GM19468 (cell line): ENCODE measurements around the gene USP54.

Experiments
- ATAC-seq: cut with Tn5 transposase; IDR thresholded peaks from one replicate; pipeline ENCODE4 v1.9.1; 2021; ENCODE audit warnings: mild to moderate bottlenecking, moderate library complexity, moderate number of reproducible peaks; ENCODE audit not compliant: unreplicated experiment; ENCODE audit errors: extremely low read depth

Gene USP54

DNA sequence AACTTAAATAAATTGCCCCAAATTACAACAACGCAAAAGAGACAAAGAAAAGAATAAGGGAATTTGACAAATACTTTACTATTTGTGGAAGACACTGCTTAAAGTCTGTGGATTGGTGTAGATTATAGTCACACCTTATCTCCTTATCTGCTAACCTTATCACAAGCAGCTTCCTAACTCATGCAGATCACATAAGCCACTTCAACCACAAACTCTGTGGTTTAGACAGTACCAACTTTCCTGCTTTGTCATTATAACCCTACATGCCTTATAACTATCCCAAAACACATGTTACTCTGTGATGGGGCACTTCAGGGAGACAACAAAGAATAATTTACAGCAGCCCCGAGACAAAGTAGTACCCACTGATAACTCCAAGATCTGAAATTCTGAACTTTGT is 53.9 kb downstream of the USP54 start:
- ATAC-seq = no peak

DNA sequence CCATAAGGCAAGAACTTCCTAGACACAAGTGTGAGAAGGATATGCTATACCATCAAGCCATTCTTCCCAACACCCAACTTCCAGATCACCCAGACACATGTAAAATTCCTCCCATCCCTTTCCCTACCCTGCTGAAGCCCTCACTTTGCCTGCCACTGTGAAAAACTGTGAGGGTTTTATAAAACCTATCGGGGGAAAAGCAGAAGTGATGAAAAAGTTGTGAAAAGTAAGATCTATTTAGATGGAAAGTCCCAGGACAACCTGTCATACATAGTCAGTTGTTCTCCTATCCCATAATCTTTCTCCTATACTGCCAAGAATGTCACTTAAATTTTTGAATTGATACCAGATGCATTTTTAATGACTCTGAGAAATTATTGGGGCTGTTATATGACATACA is 56.3 kb downstream of the USP54 start:
- ATAC-seq = no peak

DNA sequence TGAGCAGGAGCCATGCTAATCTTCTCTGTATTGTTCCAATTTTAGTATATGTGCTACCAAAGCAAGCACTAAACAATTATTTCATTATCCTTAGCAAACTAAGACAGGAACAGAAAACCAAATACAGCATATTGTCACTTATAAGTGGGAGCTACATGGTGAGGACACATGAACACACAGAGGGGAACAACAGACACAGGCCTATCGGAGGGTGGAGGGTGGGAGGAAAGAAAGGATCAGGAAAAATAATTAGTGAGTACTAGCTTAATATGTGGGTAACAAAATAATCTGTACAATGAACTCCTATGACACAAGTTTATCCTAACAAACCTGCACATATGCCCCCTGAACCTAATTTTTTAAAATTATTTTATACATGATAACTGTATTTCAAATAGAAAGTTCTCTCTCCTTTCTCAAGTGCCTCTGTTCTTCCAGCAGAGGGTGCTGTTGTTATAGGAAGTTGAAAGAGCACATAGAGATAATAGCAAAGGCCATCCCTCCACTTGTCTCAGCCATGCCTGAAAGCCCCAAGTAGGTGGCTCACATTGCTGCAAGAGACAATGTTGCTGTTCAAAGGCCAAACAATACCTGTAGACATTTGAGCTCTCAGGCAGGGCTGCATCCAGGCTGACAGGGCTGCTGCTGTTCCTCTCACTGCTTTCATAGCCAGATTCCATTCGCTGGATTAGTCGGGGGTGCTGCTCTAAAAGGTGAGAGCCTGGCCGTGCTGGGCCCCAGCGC is 61.9 kb downstream of the USP54 start:
- no peak for ATAC-seq

DNA sequence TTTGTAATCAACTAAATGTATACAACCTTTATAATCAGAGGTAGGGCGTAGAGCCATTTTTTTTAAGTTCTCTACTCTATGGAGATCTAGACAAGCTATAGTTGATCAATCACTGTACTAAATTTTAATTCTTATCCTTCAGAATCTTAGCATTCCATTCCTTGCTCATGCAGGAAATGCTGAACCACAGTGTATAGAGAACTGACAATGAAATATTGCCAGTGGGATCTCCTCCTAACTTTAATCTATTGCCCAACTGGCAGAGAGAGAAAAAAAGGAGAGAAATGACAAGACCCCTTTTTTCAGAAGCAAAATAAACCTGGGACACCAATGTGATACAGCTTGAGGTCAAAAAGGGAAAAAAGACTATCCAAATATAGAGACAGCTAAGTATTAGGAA is 68.9 kb downstream of the USP54 start:
- no peak for ATAC-seq

DNA sequence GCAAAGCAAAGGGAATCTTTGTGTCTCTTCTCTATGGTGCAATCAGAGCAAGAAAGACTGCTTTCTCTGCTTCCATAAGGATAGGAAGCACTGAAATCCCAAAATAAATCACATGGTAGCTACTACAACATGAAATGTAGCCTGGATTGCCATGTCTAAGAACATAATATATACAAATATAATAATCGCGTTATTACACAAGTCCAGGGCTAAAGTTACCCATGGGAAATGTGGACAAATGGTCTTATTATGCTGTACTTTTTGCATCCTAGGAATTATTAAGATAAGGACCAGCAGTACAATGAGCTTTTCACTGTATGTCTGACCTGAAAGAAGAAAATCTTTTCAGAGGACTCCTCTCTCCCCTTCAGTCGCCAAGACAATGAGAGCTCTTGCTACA is 71.8 kb downstream of the USP54 start:
- no peak for ATAC-seq

DNA sequence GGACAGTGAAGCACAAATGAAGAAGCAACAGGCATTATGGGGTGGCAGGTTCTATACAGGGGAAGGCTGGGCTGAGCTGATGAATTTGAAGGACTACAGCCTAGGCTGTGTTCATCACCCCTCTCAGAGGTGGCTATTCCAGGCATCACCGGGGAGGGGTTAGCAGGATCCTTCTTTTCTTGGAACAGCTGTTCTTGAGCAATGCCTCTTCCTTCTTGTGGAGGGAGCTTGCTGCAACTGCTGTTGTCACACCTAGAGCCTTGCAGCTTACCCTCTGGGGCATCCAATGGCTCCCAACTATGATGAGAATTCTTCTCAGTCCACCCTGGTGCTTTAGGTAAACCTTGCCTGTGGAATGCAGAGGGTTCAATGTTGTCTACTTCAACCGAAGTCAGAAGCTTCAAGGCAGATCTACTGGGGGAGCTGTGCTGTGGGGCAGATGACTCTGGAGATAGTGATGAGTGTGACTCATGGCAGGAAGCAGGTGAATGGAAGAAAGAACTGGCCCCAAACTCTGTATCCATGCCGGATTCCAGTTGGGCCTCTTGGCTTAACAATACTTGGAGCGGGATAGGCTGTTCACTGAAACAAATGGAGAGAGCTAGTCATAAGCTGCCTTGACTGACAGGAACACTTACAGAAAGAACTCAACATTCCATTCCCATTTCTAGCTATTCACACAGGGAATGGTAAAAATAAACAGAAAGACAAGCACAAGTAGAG is 73.8 kb downstream of the USP54 start:
- ATAC-seq = no peak

DNA sequence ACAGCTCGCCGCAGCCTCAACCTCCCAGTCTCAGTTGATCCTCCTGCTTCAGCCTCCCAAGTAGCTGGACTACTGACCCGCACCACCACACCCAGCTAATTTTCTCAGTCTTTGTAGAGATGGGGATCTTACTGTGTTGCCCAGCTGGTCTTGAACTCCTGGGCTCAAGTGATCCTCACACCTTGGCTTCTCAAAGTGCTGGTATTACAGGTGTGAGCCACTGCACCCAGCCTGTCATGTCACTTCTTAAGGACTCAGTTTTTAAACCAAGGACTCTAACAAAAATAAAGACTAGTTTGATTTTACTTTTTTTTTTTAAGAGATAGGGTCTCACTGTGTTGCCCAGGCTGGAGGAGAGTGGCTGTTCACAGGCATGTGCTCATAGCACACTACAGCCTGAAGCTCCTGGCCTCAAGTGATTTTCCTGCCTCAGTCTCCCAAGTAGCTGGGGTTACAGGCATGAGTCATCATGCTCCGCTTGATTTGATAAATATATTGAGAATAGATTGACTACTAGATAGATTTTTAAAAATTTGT is 78.9 kb downstream of the USP54 start:
- ATAC-seq = no peak

DNA sequence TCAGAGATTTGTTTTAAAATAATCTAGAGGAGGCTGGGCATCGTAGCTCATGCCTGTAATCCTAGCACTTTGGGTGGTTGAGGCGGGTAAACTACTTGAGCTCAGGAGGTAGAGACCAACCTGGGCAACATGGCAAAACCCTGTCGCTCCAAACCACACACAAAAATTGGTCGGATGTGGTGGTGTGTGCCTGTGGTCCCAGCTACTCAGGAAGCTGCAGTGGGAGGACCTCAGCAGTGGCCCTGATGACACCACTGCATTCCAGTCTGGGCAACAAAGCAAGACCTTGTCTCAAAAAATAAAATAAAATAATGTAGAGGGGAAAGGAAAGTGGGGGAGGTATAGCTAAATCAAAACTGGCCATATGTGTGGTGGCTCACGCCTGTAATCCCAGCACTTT is 81.4 kb downstream of the USP54 start:
- no peak for ATAC-seq

DNA sequence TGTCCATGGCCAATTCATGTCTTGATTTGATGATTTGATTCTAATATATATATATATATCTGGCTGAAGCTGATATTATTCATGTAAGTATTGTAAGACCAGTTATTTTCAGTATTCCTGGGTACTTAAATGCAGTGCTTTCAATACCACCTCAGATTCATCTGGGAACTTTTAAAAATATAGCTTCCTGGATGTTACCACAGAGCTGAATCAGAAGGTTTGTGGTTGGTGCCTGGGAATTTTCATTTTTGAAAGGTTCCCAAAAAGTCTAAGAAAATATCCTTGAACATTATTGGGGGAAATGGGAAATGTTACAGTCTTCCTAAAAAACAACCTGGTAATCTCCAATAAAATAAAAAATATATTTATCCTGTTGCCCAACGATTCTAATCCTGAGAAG is 84.7 kb downstream of the USP54 start:
- ATAC-seq = no peak

DNA sequence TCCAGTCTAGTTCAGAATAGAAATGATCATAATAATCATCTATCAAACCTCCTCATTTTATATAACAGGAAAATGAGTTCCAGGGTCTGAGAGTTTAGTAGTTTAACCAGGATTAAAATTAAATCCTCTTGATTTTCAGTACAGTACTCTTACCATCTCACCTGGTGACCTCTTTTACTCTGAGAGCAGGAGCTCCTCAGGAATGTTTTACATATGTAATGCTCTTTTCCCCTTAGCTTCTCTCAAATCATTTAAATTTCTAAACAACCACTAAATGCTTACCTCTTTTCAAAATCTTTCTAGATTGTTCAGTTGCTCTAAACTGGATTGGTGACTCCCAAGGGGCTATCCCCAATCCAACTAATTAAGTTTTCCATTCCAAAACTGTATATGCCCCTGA is 85.1 kb downstream of the USP54 start:
- no peak for ATAC-seq

DNA sequence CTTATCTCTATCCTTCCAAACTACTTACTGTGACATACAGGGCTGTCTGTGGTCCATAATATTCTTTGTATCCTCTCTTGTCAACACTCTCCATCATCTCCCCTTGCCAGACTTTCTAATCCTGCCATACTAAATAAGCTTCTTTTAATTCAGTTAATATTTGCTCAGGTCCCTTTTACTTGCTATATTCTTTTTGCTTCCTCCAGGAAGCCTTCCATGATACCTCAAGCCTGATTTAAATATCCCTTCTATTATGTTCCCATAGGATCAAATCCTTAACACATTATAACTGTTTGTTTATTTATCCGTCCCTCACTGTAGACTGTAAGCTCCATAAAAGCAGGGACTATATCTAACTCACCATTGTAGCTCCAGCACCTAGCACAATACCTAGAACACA is 88.1 kb downstream of the USP54 start:
- ATAC-seq = no peak

DNA sequence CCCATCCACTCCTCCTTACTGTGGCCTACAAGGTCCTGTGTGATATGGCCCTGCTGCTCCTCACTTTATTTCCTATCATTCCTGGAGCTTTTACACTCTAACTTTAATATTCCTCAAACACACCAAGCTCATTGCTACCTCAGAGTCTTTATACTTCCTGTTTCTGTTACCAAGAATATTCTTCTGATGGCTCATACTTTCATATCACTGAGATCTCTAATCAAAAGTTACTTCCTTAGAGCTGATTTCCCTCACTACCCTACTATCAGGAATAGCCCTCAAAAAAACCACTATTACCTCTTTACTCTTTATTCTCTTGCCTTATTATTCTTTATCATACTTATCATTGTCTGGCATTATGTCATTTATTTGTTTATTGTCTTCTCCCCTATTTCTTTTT is 89.5 kb downstream of the USP54 start:
- ATAC-seq = no peak

DNA sequence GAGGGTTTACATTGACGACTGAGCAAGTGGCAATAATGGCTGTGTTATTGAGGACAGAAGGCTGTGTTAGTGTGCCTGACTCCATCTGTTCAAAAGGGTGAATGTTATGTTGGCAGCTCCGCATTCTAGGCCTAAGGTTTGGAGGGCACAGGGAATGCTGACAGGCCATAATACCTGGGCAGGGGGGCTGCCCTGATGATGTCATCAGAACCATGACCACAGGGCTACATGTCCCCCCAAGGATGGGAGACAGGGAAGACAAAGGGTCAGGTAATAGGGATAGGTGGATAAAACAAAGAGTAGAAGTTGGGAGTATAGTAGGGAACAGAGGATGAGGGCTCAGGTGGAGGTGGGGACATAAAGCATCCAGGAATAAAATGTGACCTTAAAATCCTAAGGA is 93.5 kb downstream of the USP54 start:
- ATAC-seq = no peak

DNA sequence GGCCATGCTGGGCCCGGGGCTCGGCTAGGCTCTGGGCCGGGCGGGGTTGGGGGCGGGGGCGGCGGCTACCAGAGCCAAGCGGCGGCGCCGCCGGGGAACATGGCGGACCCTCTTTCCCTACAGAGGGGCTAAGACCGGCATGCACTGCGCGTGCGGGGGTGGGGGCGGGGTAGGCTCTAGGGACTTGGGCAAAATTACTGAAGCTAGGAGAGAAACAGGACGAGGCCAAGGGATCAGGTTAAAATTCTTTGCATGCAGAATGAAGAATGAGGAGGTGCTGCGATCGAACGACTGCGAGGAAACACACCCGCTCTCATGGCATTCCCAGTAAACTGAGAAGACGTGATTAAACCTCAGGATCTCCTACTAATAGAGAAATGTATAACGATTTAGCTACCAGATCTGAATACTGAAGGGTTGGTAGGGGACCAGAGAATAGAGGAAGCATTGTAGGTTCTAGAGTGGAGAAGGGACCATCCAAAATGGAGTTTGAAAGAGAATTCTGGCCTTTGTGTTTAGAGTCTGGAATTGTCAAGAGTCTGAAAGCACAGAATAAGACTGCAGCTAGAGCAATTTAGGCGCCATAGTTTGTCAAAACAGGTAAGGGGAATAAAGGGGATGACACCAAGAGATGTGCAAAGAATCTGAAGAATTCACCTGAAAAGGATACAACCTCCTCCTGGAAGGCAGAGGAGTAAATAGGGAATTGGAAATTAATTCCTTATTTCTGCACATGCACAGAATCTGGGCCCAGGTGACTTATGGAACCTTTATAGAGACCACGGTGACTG is 95.1 kb downstream of the USP54 start, which contains the start of gene PPP3CB:
TSS of gene PPP3CB (minus strand) at position 141 of the 791 bp plus-strand sequence. CDS start at position 6, 135 bp downstream.
- peak; percentile 40 for ATAC-seq

DNA sequence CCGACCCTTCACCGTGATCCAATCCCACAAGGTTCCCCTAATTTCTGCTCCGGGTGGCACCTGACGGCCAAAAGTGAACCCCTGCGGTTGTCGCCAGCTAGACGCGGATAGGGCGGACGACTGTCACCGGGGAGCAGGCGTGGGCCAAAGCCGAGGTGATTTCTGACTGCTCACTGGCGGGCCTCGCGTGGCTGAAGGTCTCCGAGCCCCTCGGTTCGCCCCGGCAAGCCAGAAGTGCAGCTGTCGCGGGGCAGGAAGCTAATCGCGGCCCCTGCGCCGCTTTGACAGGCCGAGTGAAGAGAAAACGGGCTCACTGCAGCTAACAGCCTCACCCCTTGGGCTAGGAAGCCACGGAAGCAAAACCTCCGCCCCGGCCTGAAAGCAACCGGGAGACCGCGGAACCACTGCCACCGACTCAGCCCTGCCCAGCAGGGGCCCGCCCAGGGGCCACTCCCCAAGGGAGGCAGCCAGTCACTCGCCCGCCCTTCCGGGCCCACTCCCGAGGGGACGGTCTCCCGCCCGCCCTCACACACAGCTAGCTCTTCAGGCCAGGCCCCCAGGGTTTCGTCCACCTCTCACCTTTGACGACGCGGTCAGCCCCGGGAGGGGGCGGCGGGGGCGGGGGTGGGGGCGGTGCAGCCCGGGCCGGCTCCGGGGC is 95.8 kb downstream of the USP54 start:
- peak; percentile 72 for ATAC-seq

DNA sequence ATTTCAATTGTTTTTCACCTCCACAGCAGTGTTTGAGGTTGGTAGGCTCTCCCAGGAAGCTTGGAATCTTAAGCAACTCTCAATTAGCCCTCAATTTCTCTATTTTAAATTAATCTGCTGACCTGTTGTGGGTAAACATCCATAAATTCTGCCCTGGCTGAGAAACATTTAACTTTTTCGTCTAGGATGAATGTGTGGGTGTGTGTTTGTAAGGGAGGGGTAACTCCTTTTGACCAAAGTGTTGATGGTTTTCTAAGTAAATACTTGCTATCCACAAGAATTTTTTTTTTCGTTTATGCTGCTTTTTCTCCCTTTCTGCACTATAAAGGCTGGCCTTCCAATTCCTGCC is 96.3 kb downstream of the USP54 start:
- ATAC-seq = no peak

DNA sequence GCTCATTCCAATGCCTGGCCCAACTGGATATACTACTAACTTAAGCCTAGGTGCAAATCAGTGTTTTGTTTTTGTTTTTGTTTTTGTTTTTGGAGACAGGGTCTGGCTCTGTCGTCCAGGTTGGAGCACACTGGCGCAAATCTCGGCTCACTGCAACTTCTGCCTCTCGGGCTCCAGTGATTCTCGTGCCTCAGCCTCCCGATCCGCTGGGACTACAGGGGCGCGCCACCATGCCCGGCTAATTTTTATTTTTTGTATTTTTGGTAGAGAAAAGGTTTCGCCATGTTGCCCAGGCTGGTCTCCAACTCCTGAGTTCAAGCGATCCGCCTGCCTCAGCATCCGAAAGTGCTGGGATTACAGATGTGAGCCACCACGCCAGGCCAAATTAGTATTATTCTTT is 96.9 kb downstream of the USP54 start:
- ATAC-seq = no peak

DNA sequence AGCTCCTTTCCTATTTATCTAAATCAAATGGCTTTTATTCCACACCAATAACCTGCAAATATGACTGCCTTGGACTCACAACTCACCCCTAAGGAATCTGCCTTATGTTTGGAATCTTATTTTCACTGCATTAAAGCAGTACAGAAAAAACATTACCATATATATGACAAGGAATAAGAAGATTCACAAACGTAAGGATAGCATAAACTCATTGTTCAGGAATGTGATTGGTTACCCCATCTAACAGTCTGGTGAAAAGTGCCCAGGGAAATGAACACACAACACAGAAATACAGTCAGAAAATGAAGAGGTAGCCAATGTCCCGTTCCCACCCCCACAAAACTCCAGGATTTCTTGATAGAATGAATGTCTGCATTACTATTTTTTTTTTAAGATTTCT is 97.4 kb downstream of the USP54 start:
- no peak for ATAC-seq

DNA sequence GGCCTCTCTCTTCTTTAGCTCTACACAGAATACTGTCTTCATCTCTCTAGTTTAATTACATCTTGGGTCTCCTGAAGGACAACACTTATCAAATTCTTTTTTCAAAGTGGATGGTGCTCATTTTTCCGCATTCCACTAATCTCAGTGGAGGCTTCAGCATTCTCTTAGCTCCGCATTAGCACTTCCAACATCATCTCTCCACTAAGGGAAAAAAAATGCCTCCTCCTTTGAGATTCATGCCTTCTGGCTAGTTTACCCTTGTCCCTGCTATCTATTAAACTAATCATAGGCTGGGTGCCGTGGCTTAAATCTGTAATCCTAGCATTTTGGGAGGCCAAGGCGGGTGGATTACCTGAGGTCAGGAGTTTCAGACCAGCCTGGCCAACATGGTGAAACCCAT is 104.5 kb downstream of the USP54 start:
- no peak for ATAC-seq

DNA sequence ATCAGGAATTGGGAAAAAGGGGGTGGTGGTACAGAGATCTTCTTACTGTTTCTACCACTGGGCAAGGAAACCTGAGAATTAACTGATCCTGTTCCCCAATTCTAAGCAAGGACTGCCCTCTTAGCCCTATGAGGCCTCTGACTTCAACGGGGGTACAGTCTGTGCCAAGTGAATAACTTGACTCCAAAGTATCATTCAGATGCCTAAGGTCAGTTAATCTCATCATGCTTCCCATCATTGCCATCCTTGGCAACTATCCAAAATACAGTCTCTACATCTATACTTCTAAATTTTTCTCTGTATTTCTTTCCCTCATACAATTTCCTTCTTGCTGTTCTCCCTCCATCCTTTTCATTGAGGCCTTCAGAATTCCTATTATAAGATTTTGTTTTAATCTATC is 105.8 kb downstream of the USP54 start:
- no peak for ATAC-seq
